ENCODE data around the gene MINPP1. TPM values are rescaled to one million over a fixed set of nuclear protein-coding genes. Genes with fewer than 3 reads are reported as not detected.

MINPP1 gene
- total RNA-seq, 1 donor from 2014 or later, result 24.7 TPM

DNA sequence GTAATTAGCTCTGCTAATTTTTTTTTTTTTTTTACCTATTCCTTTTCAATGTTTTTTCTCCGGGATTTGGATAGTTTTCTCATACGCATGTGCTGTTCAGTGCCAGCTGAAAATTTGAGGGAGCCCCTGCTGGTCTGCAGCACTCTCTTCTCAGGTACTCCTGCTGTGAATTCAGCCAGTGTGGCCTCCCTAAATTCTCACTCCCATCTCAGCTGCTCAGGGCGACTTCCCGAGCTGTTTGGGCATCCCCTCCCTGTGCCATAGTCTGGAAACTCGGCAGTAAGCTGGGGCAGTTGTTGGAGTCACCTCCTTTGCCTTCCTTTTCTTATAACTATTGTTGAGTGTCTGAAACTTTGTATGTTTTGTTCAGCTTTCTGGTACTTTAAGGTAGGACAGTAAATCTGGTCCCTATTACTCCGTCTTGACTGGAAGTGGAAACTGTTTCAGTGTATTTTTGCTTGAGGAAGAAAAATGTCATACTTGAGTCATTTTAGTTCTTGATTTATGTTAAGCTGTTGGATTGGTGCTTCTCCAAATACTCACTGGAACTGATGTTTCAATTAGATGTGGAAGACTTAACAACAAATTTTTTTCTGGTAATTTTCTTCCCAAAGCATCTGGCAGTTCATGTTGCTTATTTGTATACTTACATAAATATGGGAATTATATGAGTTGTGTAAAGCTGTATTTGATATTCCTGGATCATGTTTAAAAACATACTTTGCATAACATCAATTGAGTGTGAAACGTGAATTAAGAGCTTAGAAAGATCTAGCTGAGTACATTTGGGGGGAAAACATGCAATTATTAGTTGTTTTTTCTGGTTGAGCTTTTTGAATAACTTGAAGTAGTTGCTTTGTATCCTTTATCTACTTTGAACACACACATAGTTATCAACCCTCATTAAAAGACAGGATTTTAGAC lies 33.7 kb downstream of the MINPP1 start:
- H3K27ac ChIP-seq (ENCODE audit: low read depth, low read length), result no peak overlapping the region
- H3K4me3 Mint-ChIP-seq (ENCODE audit: unreplicated experiment), result no peak overlapping the region
- H3K36me3 ChIP-seq (ENCODE audit: insufficient read depth, low read length), result no peaks in the 10 kb centered on the region
- peak; percentile 56 for FAIRE-seq
- peaks cover 4% of the 10 kb centered on the region for H3K4me1 Mint-ChIP-seq (ENCODE audit: low read depth, unreplicated experiment)
- no peaks in the 10 kb centered on the region for H3K9me3 ChIP-seq (ENCODE audit: insufficient read depth, low read depth, low read length)
- H4K20me1 ChIP-seq (ENCODE audit: insufficient read depth, low read length), result no peaks in the 10 kb centered on the region
- DNase-seq (ENCODE audit: low read depth), result peak; percentile 18
- peaks cover 3% of the 10 kb centered on the region for H3K9me3 Mint-ChIP-seq (ENCODE audit: unreplicated experiment)
- peaks cover 22% of the 10 kb centered on the region for H3K36me3 Mint-ChIP-seq (ENCODE audit: low read depth, unreplicated experiment)
- peaks cover 7% of the 10 kb centered on the region for H3K4me1 ChIP-seq (ENCODE audit: insufficient read depth, low read length)
- TF ChIP-seq, protein P1, sequence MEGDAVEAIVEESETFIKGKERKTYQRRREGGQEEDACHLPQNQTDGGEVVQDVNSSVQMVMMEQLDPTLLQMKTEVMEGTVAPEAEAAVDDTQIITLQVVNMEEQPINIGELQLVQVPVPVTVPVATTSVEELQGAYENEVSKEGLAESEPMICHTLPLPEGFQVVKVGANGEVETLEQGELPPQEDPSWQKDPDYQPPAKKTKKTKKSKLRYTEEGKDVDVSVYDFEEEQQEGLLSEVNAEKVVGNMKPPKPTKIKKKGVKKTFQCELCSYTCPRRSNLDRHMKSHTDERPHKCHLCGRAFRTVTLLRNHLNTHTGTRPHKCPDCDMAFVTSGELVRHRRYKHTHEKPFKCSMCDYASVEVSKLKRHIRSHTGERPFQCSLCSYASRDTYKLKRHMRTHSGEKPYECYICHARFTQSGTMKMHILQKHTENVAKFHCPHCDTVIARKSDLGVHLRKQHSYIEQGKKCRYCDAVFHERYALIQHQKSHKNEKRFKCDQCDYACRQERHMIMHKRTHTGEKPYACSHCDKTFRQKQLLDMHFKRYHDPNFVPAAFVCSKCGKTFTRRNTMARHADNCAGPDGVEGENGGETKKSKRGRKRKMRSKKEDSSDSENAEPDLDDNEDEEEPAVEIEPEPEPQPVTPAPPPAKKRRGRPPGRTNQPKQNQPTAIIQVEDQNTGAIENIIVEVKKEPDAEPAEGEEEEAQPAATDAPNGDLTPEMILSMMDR (IDR thresholded peaks at IDR 0.05; ENCODE audit: insufficient read depth, low read depth, low read length), result no peak
- no peak for TF ChIP-seq EZH2 (IDR thresholded peaks at IDR 0.05; ENCODE audit: insufficient read depth, low read length)
- peak overlapping the region; percentile 26 for H3K4me2 ChIP-seq (ENCODE audit: low read length)
- H3K4me3 ChIP-seq (ENCODE audit: insufficient read depth, low read depth, low read length), result no peak overlapping the region
- no peak overlapping the region for H3K9ac ChIP-seq (ENCODE audit: low read length)
- H3K27me3 ChIP-seq (ENCODE audit: insufficient read depth, low read length), result no peaks in the 10 kb centered on the region
- H3K79me2 ChIP-seq (ENCODE audit: insufficient read depth, low read length), result no peaks in the 10 kb centered on the region
- H2AFZ ChIP-seq (ENCODE audit: low read depth, low read length), result no peak overlapping the region
- no peak overlapping the region for H3K27ac Mint-ChIP-seq (ENCODE audit: unreplicated experiment)
- no peaks in the 10 kb centered on the region for H3K27me3 Mint-ChIP-seq (ENCODE audit: low read depth, unreplicated experiment)

DNA sequence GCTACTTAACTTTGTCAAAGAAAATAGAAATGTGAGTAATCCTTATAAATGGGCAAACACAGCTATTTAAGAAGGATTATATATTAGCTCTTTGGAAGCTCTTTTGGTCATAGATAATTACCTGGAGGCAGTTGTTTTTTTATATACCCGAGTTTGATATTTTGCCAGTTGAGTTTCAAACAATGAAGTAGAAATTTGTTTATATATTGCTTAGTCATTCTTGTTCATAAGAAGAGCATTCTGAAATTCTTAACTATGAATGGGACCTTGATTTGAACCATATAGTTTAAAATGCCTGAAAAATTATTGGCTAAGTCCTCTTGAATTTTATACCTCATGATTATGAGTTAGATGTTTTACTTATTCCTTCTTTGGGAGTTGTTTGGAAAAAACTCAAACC lies 36.4 kb downstream of the MINPP1 start:
- Histone ChIP-seq H3K36me3 (ENCODE audit: insufficient read depth, low read length) (no peaks in the 10 kb centered on the region), H2AFZ (ENCODE audit: low read depth, low read length) (no peak overlapping the region), H3K9ac (ENCODE audit: low read length) (no peak overlapping the region), H3K4me3 (ENCODE audit: insufficient read depth, low read depth, low read length) (no peak overlapping the region), H4K20me1 (ENCODE audit: insufficient read depth, low read length) (no peaks in the 10 kb centered on the region), H3K9me3 (ENCODE audit: insufficient read depth, low read depth, low read length) (no peaks in the 10 kb centered on the region), H3K79me2 (ENCODE audit: insufficient read depth, low read length) (no peaks in the 10 kb centered on the region), H3K4me2 (ENCODE audit: low read length) (peak overlapping the region; percentile 9), H3K4me1 (ENCODE audit: insufficient read depth, low read length) (peaks cover 7% of the 10 kb centered on the region), H3K27me3 (ENCODE audit: insufficient read depth, low read length) (no peaks in the 10 kb centered on the region), H3K27ac (ENCODE audit: low read depth, low read length) (no peak overlapping the region)
- peaks cover 23% of the 10 kb centered on the region for H3K36me3 Mint-ChIP-seq (ENCODE audit: low read depth, unreplicated experiment)
- FAIRE-seq, result no peak
- H3K27ac Mint-ChIP-seq (ENCODE audit: unreplicated experiment), result no peak overlapping the region
- H3K4me1 Mint-ChIP-seq (ENCODE audit: low read depth, unreplicated experiment), result peaks cover 4% of the 10 kb centered on the region
- DNase-seq (ENCODE audit: low read depth), result peak; percentile 53
- TF ChIP-seq, protein P1 (IDR thresholded peaks at IDR 0.05; ENCODE audit: insufficient read depth, low read depth, low read length), result no peak
- TF ChIP-seq EZH2 (IDR thresholded peaks at IDR 0.05; ENCODE audit: insufficient read depth, low read length), result no peak
- peaks cover 3% of the 10 kb centered on the region for H3K9me3 Mint-ChIP-seq (ENCODE audit: unreplicated experiment)
- H3K4me3 Mint-ChIP-seq (ENCODE audit: unreplicated experiment), result no peak overlapping the region
- no peaks in the 10 kb centered on the region for H3K27me3 Mint-ChIP-seq (ENCODE audit: low read depth, unreplicated experiment)

DNA sequence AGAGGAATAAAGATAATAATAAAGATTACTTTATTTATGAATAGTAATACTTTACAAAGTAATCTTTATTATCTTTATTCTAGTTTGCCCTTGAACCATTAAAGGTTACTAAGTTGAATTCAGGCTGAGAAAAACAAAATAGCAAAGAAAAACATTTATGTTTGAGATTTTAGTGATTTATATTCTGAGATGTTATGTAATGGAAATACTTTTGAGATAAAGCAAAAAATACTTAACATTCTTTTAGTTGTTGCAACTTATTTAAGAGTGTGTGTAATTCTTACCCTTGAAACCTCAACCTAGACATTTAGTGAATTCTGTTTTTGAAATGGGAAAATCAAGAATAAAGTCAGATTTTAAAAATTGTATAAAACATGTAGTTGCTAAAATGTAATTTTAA lies 40.0 kb downstream of the MINPP1 start:
- TF ChIP-seq EZH2 (IDR thresholded peaks at IDR 0.05; ENCODE audit: insufficient read depth, low read length), result no peak
- TF ChIP-seq, protein P1 (IDR thresholded peaks at IDR 0.05; ENCODE audit: insufficient read depth, low read depth, low read length), result no peak
- Histone ChIP-seq H2AFZ (ENCODE audit: low read depth, low read length) (no peak overlapping the region), H4K20me1 (ENCODE audit: insufficient read depth, low read length) (no peaks in the 10 kb centered on the region), H3K36me3 (ENCODE audit: insufficient read depth, low read length) (no peaks in the 10 kb centered on the region), H3K4me3 (ENCODE audit: insufficient read depth, low read depth, low read length) (no peak overlapping the region), H3K9me3 (ENCODE audit: insufficient read depth, low read depth, low read length) (no peaks in the 10 kb centered on the region), H3K79me2 (ENCODE audit: insufficient read depth, low read length) (no peaks in the 10 kb centered on the region), H3K27me3 (ENCODE audit: insufficient read depth, low read length) (no peaks in the 10 kb centered on the region), H3K9ac (ENCODE audit: low read length) (no peak overlapping the region), H3K27ac (ENCODE audit: low read depth, low read length) (no peak overlapping the region), H3K4me2 (ENCODE audit: low read length) (no peak overlapping the region), H3K4me1 (ENCODE audit: insufficient read depth, low read length) (peaks cover 20% of the 10 kb centered on the region)
- Mint-ChIP-seq H3K27ac (ENCODE audit: unreplicated experiment) (no peak overlapping the region), H3K9me3 (ENCODE audit: unreplicated experiment) (peaks cover 3% of the 10 kb centered on the region), H3K4me1 (ENCODE audit: low read depth, unreplicated experiment) (peaks cover 6% of the 10 kb centered on the region), H3K36me3 (ENCODE audit: low read depth, unreplicated experiment) (peaks cover 23% of the 10 kb centered on the region), H3K27me3 (ENCODE audit: low read depth, unreplicated experiment) (no peaks in the 10 kb centered on the region), H3K4me3 (ENCODE audit: unreplicated experiment) (no peak overlapping the region)
- no peak for FAIRE-seq
- peak; percentile 40 for DNase-seq (ENCODE audit: low read depth)

All from astrocyte (in vitro differentiated cells and primary cell).